Subcutaneous abdominal adipose tissue (tissue), 5 donors: Measurements from ENCODE around the gene C10orf90.
"Not testable (repeated sequence)": the region's sequence is repeated elsewhere in the genome, so short reads cannot be mapped to it uniquely, and the experiment has no call there.

Source experiments
- H3K27ac ChIP-seq: one replicate; pipeline ENCODE4 v1.7.0; 2013; ENCODE audit warnings: low read depth, mild to moderate bottlenecking, inconsistent platforms, low read length, moderate library complexity
- H3K27me3 ChIP-seq, 5 donors: one replicate each; pipeline ENCODE4 v1.7.0; 2013; ENCODE audit warnings: low read length in 5 of 5, inconsistent platforms in 1 of 5; ENCODE audit not compliant: control insufficient read depth in 5 of 5, insufficient read depth in 4 of 5
- H3K36me3 ChIP-seq, 5 donors: one replicate each; pipeline ENCODE4 v1.7.0; 2013; ENCODE audit warnings: low read length in 5 of 5; ENCODE audit not compliant: control insufficient read depth in 5 of 5, insufficient read depth in 5 of 5
- H3K4me1 ChIP-seq, 5 donors: one replicate each; pipeline ENCODE4 v1.7.0; 2013; ENCODE audit warnings: low read length in 5 of 5, mild to moderate bottlenecking in 3 of 5, moderate library complexity in 1 of 5; ENCODE audit not compliant: control insufficient read depth in 5 of 5, insufficient read depth in 5 of 5
- H3K4me3 ChIP-seq, 5 donors: one replicate each; pipeline ENCODE4 v1.7.0; 2013; ENCODE audit warnings: low read length in 5 of 5, low read depth in 1 of 5
- H3K9ac ChIP-seq, 5 donors: one replicate each; pipeline ENCODE4 v1.7.0; 2013; ENCODE audit warnings: low read length in 5 of 5, mild to moderate bottlenecking in 4 of 5, moderate library complexity in 3 of 5
- H3K9me3 ChIP-seq, 5 donors: one replicate each; pipeline ENCODE4 v1.7.0; 2013; ENCODE audit warnings: low read length in 5 of 5; ENCODE audit not compliant: control insufficient read depth in 5 of 5
- donor health status: healthy.
- donor health status: healthy.
- donor health status: healthy.
- donor health status: healthy.
- donor health status: healthy.

C10orf90 gene

DNA sequence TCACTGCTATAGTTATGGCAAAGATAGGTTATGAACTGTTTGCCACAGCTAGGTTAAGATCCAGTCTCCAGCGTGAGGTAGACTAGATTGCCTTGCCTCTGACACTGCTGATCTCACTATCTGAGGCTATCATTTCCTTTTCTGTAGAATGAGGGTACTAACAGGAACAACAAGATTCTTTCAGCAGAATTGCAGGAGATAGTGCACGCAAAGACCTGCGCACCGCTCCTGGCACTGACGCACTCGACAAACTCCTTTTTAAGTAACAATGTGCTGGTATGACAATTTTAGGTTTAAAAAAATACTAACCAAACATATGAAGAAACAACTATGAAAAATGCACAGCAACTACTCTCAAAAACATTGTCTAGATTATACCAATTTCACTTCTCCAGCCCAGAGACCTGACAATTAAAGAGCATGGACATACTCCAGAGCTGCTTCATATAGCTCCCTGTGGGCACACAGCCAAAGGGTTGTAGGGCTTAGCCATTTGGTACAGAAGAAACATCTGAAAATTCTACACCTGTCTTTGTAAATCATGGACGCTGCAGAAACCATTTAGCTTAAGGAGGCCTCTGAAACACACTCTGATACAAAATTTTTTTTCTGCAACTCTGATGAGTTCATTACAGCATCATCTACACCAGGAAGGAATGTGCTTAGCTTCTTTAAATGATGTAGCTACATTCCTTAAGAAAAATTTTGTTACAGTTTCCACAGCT is 290.0 kb downstream of the C10orf90 start:
- Histone ChIP-seq H3K9ac (no peak overlapping the region), H3K27me3 (no peaks in the 10 kb centered on the region), H3K27ac (no peak overlapping the region), H3K4me3 (no peak overlapping the region), H3K9me3 (no peaks in the 10 kb centered on the region), H3K4me1 (peaks cover 0 to 4% (median 0%) of the 10 kb centered on the region in 5 donors), H3K36me3 (no peaks in the 10 kb centered on the region)

- H3K27me3 ChIP-seq, H3K4me1 ChIP-seq, H3K4me3 ChIP-seq, H3K9me3 ChIP-seq, H3K36me3 ChIP-seq, H3K9ac ChIP-seq, H3K27ac ChIP-seq: not testable (repeated sequence)
These were observed 291.3 kb downstream of the C10orf90 start for GRCh38 chr10:126379166-126379565.

GRCh38 chr10:126376956-126377355 is 293.5 kb downstream of the C10orf90 start:
- Histone ChIP-seq H3K27me3 (no peaks in the 10 kb centered on the region), H3K27ac (no peak overlapping the region), H3K9me3 (peaks cover 0 to 4% (median 0%) of the 10 kb centered on the region in 5 donors), H3K4me3 (no peak overlapping the region), H3K9ac (no peak overlapping the region), H3K36me3 (no peaks in the 10 kb centered on the region), H3K4me1 (peaks cover 0 to 10% (median 7%) of the 10 kb centered on the region in 5 donors)

- Histone ChIP-seq H3K27ac (no peak overlapping the region), H3K4me3 (no peak overlapping the region), H3K27me3 (no peaks in the 10 kb centered on the region), H3K36me3 (no peaks in the 10 kb centered on the region), H3K4me1 (peaks cover 0 to 10% (median 7%) of the 10 kb centered on the region in 5 donors), H3K9ac (no peak overlapping the region), H3K9me3 (peaks cover 0 to 4% (median 0%) of the 10 kb centered on the region in 5 donors)
These were observed 294.5 kb downstream of the C10orf90 start for GRCh38 chr10:126375926-126376554.

DNA sequence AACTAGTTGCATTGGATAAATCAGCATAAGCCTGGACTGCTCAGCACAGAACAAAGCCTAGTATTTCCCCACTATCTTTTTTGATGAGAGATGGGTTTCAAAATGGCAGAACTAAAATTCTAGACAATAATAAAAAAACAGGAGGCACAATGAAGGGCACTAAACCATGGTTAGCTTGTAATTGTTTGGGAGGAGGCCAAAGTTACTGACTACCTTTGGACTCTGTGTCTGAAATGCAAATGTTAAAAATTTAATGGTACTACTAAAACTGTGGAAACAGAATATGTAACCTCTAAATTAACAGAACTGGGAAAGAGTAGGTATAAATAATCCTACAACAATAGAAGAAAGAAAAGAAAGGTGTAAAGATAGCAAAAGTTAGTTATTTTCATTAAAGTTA is 295.2 kb downstream of the C10orf90 start:
- Histone ChIP-seq H3K4me3 (no peak overlapping the region), H3K4me1 (peaks cover 0 to 10% (median 7%) of the 10 kb centered on the region in 5 donors), H3K36me3 (no peaks in the 10 kb centered on the region), H3K27me3 (no peaks in the 10 kb centered on the region), H3K9me3 (peaks cover 0 to 4% (median 0%) of the 10 kb centered on the region in 5 donors), H3K9ac (no peak overlapping the region), H3K27ac (no peak overlapping the region)
